LHCN-M2 (cell line): Measurements from ENCODE around the gene F2RL3. TPM values are rescaled to one million over a fixed set of nuclear protein-coding genes. Genes with fewer than 3 reads are reported as not detected.
"Not testable (repeated sequence)": the region's sequence is repeated elsewhere in the genome, so short reads cannot be mapped to it uniquely, and the experiment has no call there.

Experiments used
- DNase-seq: peaks from one replicate; pipeline ENCODE4 v3.0.0-alpha.2; 2012; ENCODE audit warnings: low read depth
- total RNA-seq: library from RNA; depleted of rRNA; stranded (reverse); fragments of >200 nt; gene quantifications from 2 replicates; pipeline ENCODE4 v1.2.3, GENCODE V29; 2014

Gene F2RL3
- total RNA-seq, 1 experiment from 2014 or later: not detected

GRCh38 chr19:16874978-16875299, 13.9 kb upstream of the F2RL3 start:
- not testable (repeated sequence) for DNase-seq

- no peak for DNase-seq
Observed at GRCh38 chr19:16875584-16876555, 12.9 kb upstream of the F2RL3 start.

GRCh38 chr19:16876904-16877361, 11.9 kb upstream of the F2RL3 start:
- peak; percentile 54 for DNase-seq

- DNase-seq: no peak
Observed at GRCh38 chr19:16877581-16877980, 11.2 kb upstream of the F2RL3 start.

GRCh38 chr19:16878181-16878965, 10.4 kb upstream of the F2RL3 start:
- no peak for DNase-seq

- no peak for DNase-seq
Observed at GRCh38 chr19:16880884-16881554, 7.8 kb upstream of the F2RL3 start.

GRCh38 chr19:16882146-16882545, 6.7 kb upstream of the F2RL3 start:
- DNase-seq: no peak

GRCh38 chr19:16883522-16883921, 5.3 kb upstream of the F2RL3 start:
- DNase-seq: no peak

GRCh38 chr19:16885166-16885565, 3.6 kb upstream of the F2RL3 start:
- no peak for DNase-seq

- DNase-seq: peak; percentile 20
Observed at GRCh38 chr19:16886305-16886880, 2.4 kb upstream of the F2RL3 start.

GRCh38 chr19:16887353-16888265, 1.2 kb upstream of the F2RL3 start:
- DNase-seq: no peak

- no peak for DNase-seq
Observed at GRCh38 chr19:16889366-16889882, 625 bp downstream of the F2RL3 start.

GRCh38 chr19:16889883-16890460, 1.2 kb downstream of the F2RL3 start:
- DNase-seq: no peak

- no peak for DNase-seq
Observed at GRCh38 chr19:16890461-16891184, 1.8 kb downstream of the F2RL3 start.

GRCh38 chr19:16891696-16892382, 3.0 kb downstream of the F2RL3 start:
- no peak for DNase-seq

GRCh38 chr19:16892436-16892835, 3.6 kb downstream of the F2RL3 start:
- no peak for DNase-seq

- no peak for DNase-seq
Observed at GRCh38 chr19:16892868-16893685, 4.3 kb downstream of the F2RL3 start.

GRCh38 chr19:16893686-16893989, 4.8 kb downstream of the F2RL3 start:
- DNase-seq: no peak
